SK-N-SH (cell line): Measurements from ENCODE around the gene MFSD6L. TPM values are rescaled to one million over a fixed set of nuclear protein-coding genes. Genes with fewer than 3 reads are reported as not detected.

Experiments
- CTCF ChIA-PET: fragments of 300-600, 350-600 bp; formaldehyde crosslinking; extraction: SDS; loops from one replicate; lab custom pipeline; 2021; lab: Yijun Ruan, JAX
- POLR2A ChIA-PET: fragments of 350-600 bp; sonication (Branson Sonifier 250); formaldehyde crosslinking; extraction: SDS; loops from one replicate; lab custom pipeline; 2020; ENCODE audit warnings: antibody characterized with exemption, inconsistent platforms; lab: Yijun Ruan, JAX
- DNase-seq: peaks from one replicate; pipeline ENCODE4 v3.0.0; 2012
- H2AFZ ChIP-seq: fragments of 200-600 bp; sonication (generic); 2 replicates; pipeline ENCODE4 v1.8.1; 2016; ENCODE audit warnings: antibody characterized with exemption, mild to moderate bottlenecking, low read depth
- H3F3A ChIP-seq: fragments of 200-600 bp; sonication (generic); replicated peaks from 2 replicates; pipeline ENCODE3; 2016; ENCODE audit warnings: antibody characterized with exemption, mild to moderate bottlenecking; ENCODE audit not compliant: insufficient read depth
- H3K27ac ChIP-seq, 2 experiments: fragments of 200-500 bp in 1 of 2; fragments of 200-600 bp in 1 of 2; sonication (Bioruptor generic) in 1 of 2; sonication (generic), shearing (Covaris generic) in 1 of 2; 2 replicates each; pipeline versions ENCODE4 v1.5.1 to v1.6.1; 2014 to 2016; ENCODE audit warnings: low read depth in 2 of 2, inconsistent platforms in 1 of 2, low read length in 1 of 2, mild to moderate bottlenecking in 1 of 2, mixed read lengths in 1 of 2
- H3K27me3 ChIP-seq: fragments of 200-600 bp; sonication (generic), shearing (Covaris generic); 2 replicates; pipeline ENCODE4 v1.6.1; 2016; ENCODE audit warnings: mixed run types; ENCODE audit not compliant: insufficient read depth
- H3K36me3 ChIP-seq, 2 experiments: fragments of 200-500 bp in 1 of 2; fragments of 200-600 bp in 1 of 2; sonication (Bioruptor generic) in 1 of 2; sonication (generic) in 1 of 2; replicated peaks in 1 of 2; 2 replicates each; pipeline versions ENCODE3 to v1.5.1; 2014 to 2016; ENCODE audit warnings: low read length in 1 of 2, mild to moderate bottlenecking in 1 of 2; ENCODE audit not compliant: insufficient read depth in 2 of 2, control insufficient read depth in 1 of 2
- H3K4me1 ChIP-seq, 2 experiments: fragments of 200-500 bp in 1 of 2; fragments of 200-600 bp in 1 of 2; sonication (Bioruptor generic) in 1 of 2; sonication (generic), shearing (Covaris generic) in 1 of 2; 2 replicates each; pipeline versions ENCODE4 v1.5.1 to v1.6.1; 2014 to 2016; ENCODE audit warnings: low read depth in 1 of 2, low read length in 1 of 2, mixed run types in 1 of 2; ENCODE audit not compliant: insufficient read depth in 2 of 2, control insufficient read depth in 1 of 2
- H3K4me2 ChIP-seq: fragments of 200-600 bp; sonication (generic), shearing (Covaris generic); 2 replicates; pipeline ENCODE4 v1.6.1; 2017; ENCODE audit warnings: mixed run types
- H3K4me3 ChIP-seq, 2 experiments: fragments of 200-500 bp in 1 of 2; fragments of 200-600 bp in 1 of 2; sonication (Bioruptor generic) in 1 of 2; sonication (generic), shearing (Covaris generic) in 1 of 2; 2 replicates each; pipeline versions ENCODE4 v1.5.1 to v1.8.1; 2014 to 2016; ENCODE audit warnings: low read depth in 2 of 2, inconsistent platforms in 1 of 2, low read length in 1 of 2, mild to moderate bottlenecking in 1 of 2, mixed read lengths in 1 of 2, moderate library complexity in 1 of 2
- H3K79me2 ChIP-seq: fragments of 200-600 bp; sonication (generic); 2 replicates; pipeline ENCODE4 v1.8.1; 2017; ENCODE audit warnings: mild to moderate bottlenecking; ENCODE audit not compliant: insufficient read depth
- H3K9ac ChIP-seq: fragments of 200-600 bp; sonication (generic); 2 replicates; pipeline ENCODE4 v1.6.1; 2017; ENCODE audit warnings: mixed run types
- H3K9me2 ChIP-seq: fragments of 200-600 bp; sonication (generic); 2 replicates; pipeline ENCODE4 v1.6.1; 2017; ENCODE audit warnings: mixed run types
- H3K9me3 ChIP-seq: fragments of 200-600 bp; sonication (generic); 2 replicates; pipeline ENCODE4 v1.6.1; 2017; ENCODE audit warnings: mixed run types, mild to moderate bottlenecking, moderate library complexity
- H4K20me1 ChIP-seq: fragments of 200-600 bp; sonication (generic); 2 replicates; pipeline ENCODE4 v1.6.1; 2017; ENCODE audit warnings: mild to moderate bottlenecking, mixed run types; ENCODE audit not compliant: insufficient read depth
- CHD2 ChIP-seq: fragments of 150-350 bp; IDR thresholded peaks from 2 replicates; pipeline ENCODE4 v1.6.1; 2018; ENCODE audit warnings: low read length; ENCODE audit not compliant: partially characterized antibody
- ELF1 ChIP-seq: IDR thresholded peaks from 2 replicates; pipeline ENCODE4 v1.4.0; 2012
- EP300 ChIP-seq, 2 experiments: IDR thresholded peaks; 2 replicates each; pipeline versions ENCODE4 v1.4.0 to v1.6.1; 2012; ENCODE audit warnings: borderline replicate concordance in 1 of 2, low read depth in 1 of 2, low read length in 1 of 2
- FOSL2 ChIP-seq: IDR thresholded peaks from 2 replicates; pipeline ENCODE4 v1.4.0; 2012; ENCODE audit warnings: low read depth, mild to moderate bottlenecking, moderate library complexity, borderline replicate concordance
- FOXJ3 ChIP-seq: sonication (generic); formaldehyde crosslinking; IDR thresholded peaks from 2 replicates; pipeline ENCODE4 v1.5.1; 2020; ENCODE audit warnings: mild to moderate bottlenecking, missing genetic modification reagents
- FOXM1 ChIP-seq: IDR thresholded peaks from 2 replicates; pipeline ENCODE4 v1.4.0; 2012; ENCODE audit warnings: low read depth, mild to moderate bottlenecking
- GABPA ChIP-seq: IDR thresholded peaks from 2 replicates; pipeline ENCODE4 v1.4.0; 2012; ENCODE audit warnings: low read depth, mild to moderate bottlenecking
- MXI1 ChIP-seq: IDR thresholded peaks from 2 replicates; pipeline ENCODE4 v1.6.1; 2012; ENCODE audit warnings: mild to moderate bottlenecking, low read depth, low read length, improper control_type of control experiment
- NFIC ChIP-seq: IDR thresholded peaks from 2 replicates; pipeline ENCODE4 v1.4.0; 2012; ENCODE audit warnings: borderline replicate concordance
- RCOR1 ChIP-seq: fragments of 150-350 bp; IDR thresholded peaks from 2 replicates; pipeline ENCODE4 v1.6.1; 2017; ENCODE audit warnings: antibody characterized with exemption, low read length
- YY1 ChIP-seq: IDR thresholded peaks from 2 replicates; pipeline ENCODE4 v1.4.0; 2012; ENCODE audit warnings: low read depth, mild to moderate bottlenecking
- WGBS: methylation state at CpG from one replicate; pipeline ENCODE4 v1.1.6; 2017; ENCODE audit warnings: low lambda C conversion rate; 5-methylcytosine and 5-hydroxymethylcytosine counted together
- polyA plus RNA-seq, 3 experiments: library from polyadenylated mRNA; depleted of rRNA; stranded (reverse); fragments of >200 nt; gene quantifications; 2 replicates each; pipeline ENCODE4 v1.2.3, GENCODE V29; 2012
- TF ChIP-seq, protein P1 (sequence below): IDR thresholded peaks from 2 replicates; pipeline ENCODE4 v1.6.1; 2012; ENCODE audit warnings: mild to moderate bottlenecking, low read depth, low read length, moderate library complexity
- TF ChIP-seq, protein P2 (sequence below): IDR thresholded peaks from 2 replicates; pipeline ENCODE4 v1.4.0; 2012; ENCODE audit warnings: low read depth, borderline replicate concordance
- TF ChIP-seq, protein P3 (sequence below): IDR thresholded peaks from 2 replicates; pipeline ENCODE4 v1.4.0; 2012; ENCODE audit warnings: low read depth
- TF ChIP-seq, protein P4 (sequence below): fragments of 150-350 bp; IDR thresholded peaks from 2 replicates; pipeline ENCODE4 v1.6.1; 2016; ENCODE audit warnings: mild to moderate bottlenecking, low read depth, low read length

Gene MFSD6L
- polyA plus RNA-seq, 1 of the 3 experiments (the other 2 are of a cell fraction) = not detected

DNA sequence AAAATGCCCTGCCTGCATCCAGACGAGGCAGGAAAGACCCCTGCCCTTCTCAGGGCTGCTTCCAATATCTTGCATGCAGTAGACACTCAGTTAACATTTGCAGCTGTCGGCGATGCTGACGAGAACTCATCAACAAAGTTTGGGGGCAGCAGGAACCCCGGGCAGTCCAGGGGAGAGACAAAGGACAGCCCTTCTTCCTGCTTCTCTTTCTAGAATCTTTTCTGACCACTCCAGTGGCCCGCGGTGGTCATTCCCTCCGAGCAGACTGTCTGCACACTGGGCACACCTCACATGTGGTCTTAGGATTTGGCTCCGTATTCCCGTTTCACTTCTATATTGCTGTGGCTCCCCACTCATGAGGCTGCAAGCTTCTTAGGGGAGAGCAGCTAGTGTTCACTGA lies 31.0 kb upstream of the MFSD6L start:
- Histone ChIP-seq H3K79me2 (no peaks in the 10 kb centered on the region), H3K27me3 (peaks cover 67% of the 10 kb centered on the region), H2AFZ (no peak overlapping the region), H3K9me3 (no peaks in the 10 kb centered on the region), H3K4me2 (no peak overlapping the region), H3K9ac (no peak overlapping the region), H3K36me3 (no peaks in the 10 kb centered on the region), H4K20me1 (no peaks in the 10 kb centered on the region), H3F3A (no peaks in the 10 kb centered on the region), H3K9me2 (no peaks in the 10 kb centered on the region), H3K4me3 (no peak overlapping the region), H3K27ac (no peak overlapping the region), H3K4me1 (no peaks in the 10 kb centered on the region)
- no peak for DNase-seq
- POLR2A ChIA-PET = no interaction called here
- WGBS = 22% methylated on average over 9 of the region's 10 CpGs
- CTCF ChIA-PET = no interaction called here
- no peak for TF ChIP-seq FOXJ3

DNA sequence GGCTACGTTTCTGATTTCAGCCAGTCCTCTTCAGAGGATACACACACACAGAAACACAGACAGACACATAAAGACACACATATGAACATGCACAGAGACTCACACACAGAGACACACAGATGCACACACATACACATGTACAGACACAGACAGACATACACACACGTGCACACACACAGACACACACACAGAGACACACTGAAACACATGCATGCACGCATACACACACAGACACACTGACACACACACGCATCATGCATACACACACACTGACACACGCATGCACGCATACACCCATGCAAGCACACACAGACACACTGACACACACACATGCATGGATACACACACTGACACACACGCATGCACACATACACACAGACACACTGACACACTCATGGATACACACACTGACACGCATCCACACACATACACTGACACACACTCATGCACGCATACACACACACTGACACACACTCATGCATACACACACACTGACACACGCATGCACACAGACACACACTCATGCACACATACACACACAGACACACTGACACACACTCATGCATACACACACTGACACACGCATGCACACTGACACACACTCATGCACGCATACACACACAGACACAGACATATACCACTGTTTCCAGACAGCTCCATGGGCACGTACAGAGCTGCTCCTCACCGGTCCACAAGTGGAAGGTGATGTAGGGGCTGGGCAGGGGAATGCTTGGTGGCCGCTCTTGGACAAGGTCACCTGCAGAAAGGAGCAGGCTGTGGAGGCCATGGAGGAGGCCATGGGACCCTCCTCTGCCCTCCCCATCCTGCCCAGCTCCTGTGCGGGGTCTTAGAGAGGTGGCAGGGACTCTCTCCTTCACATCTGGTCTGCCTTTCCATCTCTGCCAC lies 30.1 kb upstream of the MFSD6L start:
- H3K9me2 ChIP-seq = no peaks in the 10 kb centered on the region
- DNase-seq = no peak
- TF ChIP-seq CHD2 = no peak
- TF ChIP-seq, protein P1, sequence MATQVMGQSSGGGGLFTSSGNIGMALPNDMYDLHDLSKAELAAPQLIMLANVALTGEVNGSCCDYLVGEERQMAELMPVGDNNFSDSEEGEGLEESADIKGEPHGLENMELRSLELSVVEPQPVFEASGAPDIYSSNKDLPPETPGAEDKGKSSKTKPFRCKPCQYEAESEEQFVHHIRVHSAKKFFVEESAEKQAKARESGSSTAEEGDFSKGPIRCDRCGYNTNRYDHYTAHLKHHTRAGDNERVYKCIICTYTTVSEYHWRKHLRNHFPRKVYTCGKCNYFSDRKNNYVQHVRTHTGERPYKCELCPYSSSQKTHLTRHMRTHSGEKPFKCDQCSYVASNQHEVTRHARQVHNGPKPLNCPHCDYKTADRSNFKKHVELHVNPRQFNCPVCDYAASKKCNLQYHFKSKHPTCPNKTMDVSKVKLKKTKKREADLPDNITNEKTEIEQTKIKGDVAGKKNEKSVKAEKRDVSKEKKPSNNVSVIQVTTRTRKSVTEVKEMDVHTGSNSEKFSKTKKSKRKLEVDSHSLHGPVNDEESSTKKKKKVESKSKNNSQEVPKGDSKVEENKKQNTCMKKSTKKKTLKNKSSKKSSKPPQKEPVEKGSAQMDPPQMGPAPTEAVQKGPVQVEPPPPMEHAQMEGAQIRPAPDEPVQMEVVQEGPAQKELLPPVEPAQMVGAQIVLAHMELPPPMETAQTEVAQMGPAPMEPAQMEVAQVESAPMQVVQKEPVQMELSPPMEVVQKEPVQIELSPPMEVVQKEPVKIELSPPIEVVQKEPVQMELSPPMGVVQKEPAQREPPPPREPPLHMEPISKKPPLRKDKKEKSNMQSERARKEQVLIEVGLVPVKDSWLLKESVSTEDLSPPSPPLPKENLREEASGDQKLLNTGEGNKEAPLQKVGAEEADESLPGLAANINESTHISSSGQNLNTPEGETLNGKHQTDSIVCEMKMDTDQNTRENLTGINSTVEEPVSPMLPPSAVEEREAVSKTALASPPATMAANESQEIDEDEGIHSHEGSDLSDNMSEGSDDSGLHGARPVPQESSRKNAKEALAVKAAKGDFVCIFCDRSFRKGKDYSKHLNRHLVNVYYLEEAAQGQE = no peak
- no peak for TF ChIP-seq RCOR1
- TF ChIP-seq EP300 (IDR thresholded peaks at IDR 0.05; ENCODE audit: borderline replicate concordance in 1 of 2, low read depth in 1 of 2, low read length in 1 of 2) = no peak
- no peak for TF ChIP-seq ELF1
- no peak for TF ChIP-seq GABPA
- TF ChIP-seq, protein P2, sequence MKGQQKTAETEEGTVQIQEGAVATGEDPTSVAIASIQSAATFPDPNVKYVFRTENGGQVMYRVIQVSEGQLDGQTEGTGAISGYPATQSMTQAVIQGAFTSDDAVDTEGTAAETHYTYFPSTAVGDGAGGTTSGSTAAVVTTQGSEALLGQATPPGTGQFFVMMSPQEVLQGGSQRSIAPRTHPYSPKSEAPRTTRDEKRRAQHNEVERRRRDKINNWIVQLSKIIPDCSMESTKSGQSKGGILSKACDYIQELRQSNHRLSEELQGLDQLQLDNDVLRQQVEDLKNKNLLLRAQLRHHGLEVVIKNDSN = no peak
- TF ChIP-seq FOXM1 = no peak
- TF ChIP-seq YY1 = no peak
- TF ChIP-seq FOSL2 = no peak
- TF ChIP-seq, protein P3, sequence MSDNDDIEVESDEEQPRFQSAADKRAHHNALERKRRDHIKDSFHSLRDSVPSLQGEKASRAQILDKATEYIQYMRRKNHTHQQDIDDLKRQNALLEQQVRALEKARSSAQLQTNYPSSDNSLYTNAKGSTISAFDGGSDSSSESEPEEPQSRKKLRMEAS = no peak
- TF ChIP-seq, protein P4, sequence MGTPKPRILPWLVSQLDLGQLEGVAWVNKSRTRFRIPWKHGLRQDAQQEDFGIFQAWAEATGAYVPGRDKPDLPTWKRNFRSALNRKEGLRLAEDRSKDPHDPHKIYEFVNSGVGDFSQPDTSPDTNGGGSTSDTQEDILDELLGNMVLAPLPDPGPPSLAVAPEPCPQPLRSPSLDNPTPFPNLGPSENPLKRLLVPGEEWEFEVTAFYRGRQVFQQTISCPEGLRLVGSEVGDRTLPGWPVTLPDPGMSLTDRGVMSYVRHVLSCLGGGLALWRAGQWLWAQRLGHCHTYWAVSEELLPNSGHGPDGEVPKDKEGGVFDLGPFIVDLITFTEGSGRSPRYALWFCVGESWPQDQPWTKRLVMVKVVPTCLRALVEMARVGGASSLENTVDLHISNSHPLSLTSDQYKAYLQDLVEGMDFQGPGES = no peak
- TF ChIP-seq NFIC = no peak
- TF ChIP-seq MXI1 = no peak

More for the DNA sequence above, 30.1 kb upstream of the MFSD6L start:
- Histone ChIP-seq H3K79me2 (no peaks in the 10 kb centered on the region), H4K20me1 (no peaks in the 10 kb centered on the region), H3K27ac (no peak overlapping the region), H3K9me3 (peaks cover 7% of the 10 kb centered on the region; the same call in 1 of the 2 replicates), H2AFZ (no peak overlapping the region), H3K4me2 (no peak overlapping the region), H3K9ac (no peak overlapping the region), H3K4me1 (no peaks in the 10 kb centered on the region), H3K4me3 (no peak overlapping the region), H3K36me3 (no peaks in the 10 kb centered on the region), H3F3A (no peaks in the 10 kb centered on the region), H3K27me3 (peaks cover 60% of the 10 kb centered on the region)
- POLR2A ChIA-PET = no interaction called here
- WGBS = 45% methylated on average over 16 of the region's 16 CpGs
- CTCF ChIA-PET = no interaction called here
